AML-193 (cell line): Measurements from ENCODE around the gene CROCC2.

ENCODE experiments used
- DNase-seq, 2 experiments: peaks; one replicate each; lab custom pipeline; 2025; lab: John Stamatoyannopoulos, UW

Gene CROCC2

DNA sequence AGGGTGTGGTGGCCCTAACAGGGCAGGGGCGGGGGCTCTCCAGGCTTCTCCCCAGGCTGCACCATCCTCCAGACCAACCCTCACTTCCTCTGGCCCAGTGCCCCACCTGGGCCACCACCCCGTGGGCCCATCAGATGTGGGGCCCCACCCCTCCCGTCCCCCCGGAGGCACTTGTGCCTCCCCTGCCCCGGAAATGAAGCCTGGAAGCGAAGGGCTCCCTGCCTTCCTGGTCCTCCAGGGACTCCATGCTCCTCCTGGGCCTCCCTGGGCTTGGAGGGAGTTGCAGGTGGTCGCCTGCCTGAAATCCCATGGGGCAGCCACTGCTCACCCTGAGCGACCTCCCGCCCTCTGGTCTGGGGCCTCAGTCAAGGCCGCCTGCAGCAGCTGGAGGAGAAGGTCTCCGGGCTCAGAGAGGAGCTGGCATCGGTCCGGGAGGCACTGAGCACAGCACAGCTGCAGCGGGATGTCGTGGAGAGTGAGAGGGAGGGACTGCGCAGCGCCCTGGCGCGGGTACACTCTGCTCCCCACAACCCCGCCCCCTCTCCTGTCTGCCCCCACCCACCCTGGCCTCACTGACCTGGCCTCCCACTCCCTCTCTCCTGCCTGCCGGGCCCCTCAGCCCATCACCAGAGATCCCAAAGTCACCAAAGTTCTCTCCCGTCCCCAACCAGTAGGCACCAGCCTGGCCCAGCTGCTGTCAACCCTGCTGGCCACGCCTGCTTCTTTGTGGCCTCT, 28.0 kb downstream of the CROCC2 start:
- DNase-seq = no peak

GRCh38 chr2:240934701-240935102, 28.6 kb downstream of the CROCC2 start:
- no peak for DNase-seq

- DNase-seq = no peak
These were observed 29.2 kb downstream of the CROCC2 start for GRCh38 chr2:240935103-240935876.

DNA sequence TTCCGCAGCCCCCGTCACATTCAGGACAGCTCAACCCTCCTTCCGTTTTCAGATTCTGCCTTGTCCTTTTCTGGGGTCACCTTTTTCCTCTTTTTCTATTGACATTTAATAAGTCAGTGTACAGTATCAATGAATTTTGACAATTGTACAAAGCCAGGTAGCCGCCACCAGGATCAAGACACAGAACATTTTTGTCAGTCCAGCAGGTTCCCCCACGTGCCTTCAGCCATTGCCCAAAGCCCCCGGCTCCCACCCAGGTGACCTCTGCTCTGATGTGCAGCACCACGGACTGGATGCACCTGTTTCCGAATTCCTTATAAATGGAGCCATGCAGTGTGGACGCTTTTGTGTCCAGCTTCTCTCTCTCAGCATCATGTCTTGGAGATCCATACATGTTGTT, 30.0 kb downstream of the CROCC2 start:
- DNase-seq = no peak

DNA sequence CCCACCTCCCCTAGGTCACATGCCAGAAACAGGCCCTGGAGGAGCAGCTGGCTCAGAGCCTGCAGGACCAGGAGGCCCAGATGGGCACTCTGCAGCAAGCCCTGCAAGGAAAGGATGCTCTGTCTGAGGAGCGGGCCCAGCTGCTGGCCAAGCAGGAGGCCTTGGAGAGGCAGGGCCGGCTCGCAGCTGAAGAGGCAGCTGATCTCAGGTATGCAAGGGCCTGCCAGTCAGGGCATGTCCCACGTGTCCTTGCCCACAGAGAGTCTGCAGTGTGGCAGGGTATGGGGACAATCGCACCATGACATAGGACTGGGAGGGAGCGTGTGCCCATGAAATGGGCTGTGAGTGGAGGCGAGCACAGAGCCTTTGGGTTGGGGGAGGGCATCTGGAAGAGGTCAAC, 39.9 kb downstream of the CROCC2 start:
- DNase-seq = no peak

- DNase-seq = no peak
These were observed 40.5 kb downstream of the CROCC2 start for GRCh38 chr2:240946654-240947053.

DNA sequence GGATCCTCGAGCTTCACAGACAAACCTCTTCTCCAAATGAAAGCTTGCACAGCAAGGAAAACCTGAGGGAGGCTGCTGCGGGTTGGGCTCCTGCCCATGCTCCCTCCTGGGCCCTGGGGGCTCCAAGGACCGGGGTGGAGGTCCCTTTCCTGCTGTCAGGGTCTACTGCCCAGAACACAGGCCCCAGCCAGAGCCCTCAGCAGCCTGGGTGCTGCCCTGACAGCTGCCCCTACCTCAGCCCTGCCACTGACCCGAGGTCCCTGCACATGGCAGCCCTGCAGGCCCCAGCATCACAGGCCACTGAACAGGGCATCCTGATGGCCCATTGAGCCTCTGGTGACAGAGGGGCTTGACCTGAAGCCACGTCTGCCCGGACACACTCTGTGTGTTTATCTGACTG, 41.0 kb downstream of the CROCC2 start:
- no peak for DNase-seq

DNA sequence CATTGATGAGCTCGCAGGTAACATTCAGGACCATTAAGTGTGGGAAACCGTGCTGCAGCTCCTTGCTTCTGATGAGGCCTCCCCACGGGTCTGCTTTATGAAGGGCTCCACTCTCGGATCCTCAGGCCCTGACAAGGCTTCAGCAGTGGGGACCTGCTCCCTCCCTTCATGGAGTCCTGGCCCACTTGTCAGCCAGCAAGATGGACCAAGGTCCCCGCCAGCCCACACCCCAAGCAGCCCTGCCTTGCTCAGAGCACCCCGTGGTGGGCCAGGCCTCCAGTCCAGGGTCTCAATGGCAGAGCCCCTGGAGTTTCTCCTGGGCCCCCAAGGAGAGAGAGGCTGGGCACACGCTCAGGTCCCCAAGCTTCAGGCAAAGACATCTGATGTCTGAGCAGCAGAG, 41.5 kb downstream of the CROCC2 start:
- DNase-seq = no peak

- no peak for DNase-seq
These were observed 42.0 kb downstream of the CROCC2 start for GRCh38 chr2:240948086-240948485.

GRCh38 chr2:240948905-240949790, 43.0 kb downstream of the CROCC2 start:
- DNase-seq = no peak

DNA sequence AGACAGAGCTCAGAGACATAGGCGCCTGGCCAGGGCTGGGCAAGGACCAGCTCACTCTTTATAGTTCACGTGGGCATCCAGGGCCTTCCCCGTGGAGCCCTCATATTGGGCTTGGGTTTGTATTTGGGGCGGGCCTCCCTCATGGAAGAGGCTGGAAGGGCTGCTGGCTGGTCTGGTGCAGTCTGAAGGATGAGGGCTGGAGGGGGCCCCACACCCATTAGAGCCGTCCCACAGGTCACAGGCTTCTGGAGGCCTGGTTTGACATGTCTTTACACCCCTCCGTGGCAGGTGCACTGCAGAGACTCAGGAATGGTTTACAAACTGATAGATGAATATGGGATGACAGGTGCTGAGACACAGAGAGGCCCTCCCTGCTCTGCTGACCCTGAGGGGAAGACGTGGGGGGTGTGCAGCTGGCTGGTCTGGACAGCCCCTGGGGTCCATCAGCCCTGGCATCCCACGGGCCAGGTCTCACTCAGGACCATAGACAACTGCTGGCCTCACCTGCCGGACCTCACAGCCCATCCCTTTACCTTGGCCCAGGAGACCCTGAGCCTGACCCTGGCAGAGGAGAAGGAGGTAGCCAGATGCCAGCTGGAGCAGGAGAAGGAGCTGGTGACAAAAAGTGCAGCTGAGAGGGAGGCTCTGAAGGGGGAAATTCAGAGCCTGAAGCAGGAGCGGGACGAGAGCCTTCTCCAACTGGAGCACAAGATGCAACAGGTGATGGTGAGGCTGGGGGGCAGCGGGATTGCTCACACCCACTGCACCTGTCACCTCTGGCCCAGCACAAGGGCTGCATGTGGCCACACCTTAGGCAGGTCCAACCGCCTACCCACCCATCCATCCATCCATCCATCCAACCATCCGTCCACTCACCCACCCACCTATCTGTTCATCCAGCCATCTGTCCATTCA, 43.9 kb downstream of the CROCC2 start:
- DNase-seq = no peak

DNA sequence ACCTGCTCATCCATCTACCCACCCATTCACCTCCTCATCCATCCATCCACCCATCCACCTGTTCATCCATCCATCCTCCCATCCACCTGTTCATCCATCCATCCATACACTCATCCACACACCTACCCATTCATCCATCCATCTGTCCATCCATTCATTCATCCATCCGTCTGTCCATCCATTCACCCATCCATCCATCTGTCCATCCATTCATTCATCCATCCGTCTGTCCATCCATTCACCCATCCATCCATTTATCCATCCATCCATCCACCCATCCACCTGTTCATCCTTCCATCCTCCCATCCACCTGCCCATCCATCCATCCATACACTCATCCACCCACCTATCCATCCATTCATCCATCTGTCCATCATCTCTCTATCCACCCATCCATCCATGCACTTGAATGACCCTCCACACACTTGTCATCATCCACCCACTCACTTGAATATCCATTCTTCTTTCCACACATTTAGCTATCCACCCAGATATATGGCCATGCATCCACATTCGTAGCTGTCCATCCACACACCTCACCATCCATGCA, 45.0 kb downstream of the CROCC2 start:
- no peak for DNase-seq

GRCh38 chr2:240952496-240953246, 46.5 kb downstream of the CROCC2 start:
- no peak for DNase-seq

DNA sequence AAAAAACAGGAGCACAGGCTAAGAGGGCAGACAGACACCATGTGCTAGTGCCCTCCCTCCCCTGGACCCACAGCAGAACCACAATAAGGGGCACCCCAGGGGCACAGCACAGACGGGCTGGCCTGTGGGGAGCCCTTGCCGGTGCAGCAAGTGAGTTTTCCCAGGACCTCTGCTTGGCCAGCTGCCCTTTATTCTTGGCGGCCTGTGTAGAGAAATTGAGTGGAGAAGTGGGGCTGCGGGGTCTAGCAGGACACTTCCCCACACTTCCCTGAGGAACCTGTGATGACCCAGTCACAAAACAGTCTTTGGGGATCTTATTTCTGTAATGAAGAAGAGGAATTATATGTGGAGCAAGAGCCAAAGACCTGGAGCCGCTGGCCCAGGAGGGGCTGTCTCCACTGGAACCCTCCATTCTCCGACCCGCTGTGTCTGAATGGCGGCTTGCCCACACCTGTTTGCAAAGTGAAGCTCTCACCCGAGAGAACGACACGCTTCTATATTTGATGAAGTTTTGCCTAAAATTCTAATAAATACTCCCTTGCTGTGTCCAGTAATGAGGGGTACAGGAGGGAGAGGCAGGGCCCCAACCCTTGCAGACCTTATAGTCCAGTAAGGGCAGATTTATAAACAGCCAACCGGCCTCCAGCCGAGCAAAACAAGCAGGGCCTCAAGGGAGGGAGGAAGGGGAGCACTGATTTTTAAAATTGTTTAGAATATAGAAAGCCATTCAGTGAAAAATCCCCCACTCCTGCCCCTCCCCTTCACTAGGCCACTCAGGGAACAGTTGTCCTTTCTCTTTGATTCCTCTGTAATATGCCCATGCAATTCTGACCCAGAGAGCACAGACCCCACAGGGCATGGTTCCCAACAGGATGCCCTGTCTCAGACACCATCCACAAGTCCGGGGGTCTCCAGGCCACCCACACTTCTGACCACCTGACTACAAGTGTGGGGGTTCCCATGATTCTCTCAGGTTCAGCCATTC, 47.6 kb downstream of the CROCC2 start:
- no peak for DNase-seq

DNA sequence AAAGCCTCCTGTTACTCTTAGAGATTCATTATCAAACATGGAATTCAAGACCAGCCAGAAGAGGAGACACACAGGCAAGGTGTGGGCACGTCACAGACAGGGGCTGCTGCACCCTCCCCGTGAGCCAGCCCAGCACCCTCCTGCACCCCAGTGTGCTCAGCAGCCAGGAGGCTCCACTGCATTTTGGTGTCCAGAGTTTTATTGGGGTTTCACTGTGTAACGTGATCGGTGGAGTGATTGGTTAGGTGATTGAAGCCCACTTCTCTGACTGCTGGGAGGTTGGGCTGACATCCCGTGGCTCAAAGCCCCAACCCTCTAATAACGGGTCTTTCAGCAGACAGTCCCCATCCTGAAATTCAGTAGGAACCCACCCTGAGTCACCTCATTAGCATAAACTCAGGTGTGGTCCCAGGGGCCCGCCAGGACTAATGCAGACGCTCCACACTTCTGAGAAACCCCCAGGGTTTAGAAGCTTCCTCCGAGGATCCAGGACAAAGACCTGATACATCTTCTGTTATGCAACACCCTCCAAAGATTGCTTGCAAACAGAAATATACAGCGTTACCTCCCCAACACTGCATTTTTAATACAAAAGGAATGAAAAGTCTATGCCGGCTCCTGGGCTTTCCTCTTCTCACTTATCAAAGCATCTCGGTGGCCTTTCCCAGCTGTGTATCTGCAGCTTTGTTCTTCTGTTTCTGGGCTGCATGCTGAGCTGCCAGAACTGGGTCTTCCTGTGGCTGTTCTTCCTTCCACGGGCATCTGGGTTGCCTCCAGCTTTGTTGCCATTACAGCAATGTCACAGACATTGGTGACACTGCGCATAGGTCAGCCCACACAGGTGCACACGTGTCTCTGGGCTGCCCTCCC, 48.5 kb downstream of the CROCC2 start:
- no peak for DNase-seq

GRCh38 chr2:240955306-240956170, 49.4 kb downstream of the CROCC2 start:
- no peak for DNase-seq
